ENCODE measurements around the gene RIC8A. TPM values are rescaled to one million over a fixed set of nuclear protein-coding genes. Genes with fewer than 3 reads are reported as not detected.
"Not testable (repeated sequence)": the region's sequence is repeated elsewhere in the genome, so short reads cannot be mapped to it uniquely, and the experiment has no call there.

The RIC8A gene
- total RNA-seq, result 108 TPM

DNA sequence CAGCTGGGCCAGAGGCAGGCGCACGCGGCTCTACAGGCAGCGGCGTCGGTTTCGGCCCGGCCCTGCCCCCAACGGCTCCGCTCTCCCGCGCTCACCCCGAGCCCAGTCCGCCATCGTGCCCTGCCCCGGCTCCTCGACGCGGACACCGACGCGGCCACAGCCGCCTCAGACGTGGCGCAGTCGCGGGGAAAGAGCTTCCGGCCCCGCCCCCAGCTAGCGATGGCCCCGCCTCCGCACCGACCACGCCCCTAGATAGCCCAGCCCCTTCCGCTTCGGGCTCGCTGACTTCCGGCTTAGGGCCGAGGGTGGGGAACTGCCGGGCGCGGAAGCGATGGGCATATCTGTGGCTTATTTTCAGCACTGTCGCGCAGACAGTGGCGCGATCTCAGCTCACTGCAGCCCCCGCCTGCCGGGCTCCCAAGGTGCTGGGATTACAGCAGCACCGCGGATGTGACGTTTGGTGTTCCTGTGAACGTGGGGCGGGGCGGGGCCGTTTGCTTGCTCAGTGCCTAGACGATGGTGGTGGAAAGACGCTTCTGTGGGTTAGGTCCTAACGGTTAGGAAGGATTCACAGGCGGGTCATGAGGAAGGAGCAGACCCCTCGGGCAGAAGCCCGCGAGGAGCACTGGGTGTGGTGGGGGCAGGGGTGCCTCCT lies at the start of gene RIC8A, which contains the start of gene BET1L:
RIC8A (plus strand) TSS at position 501 of the 655 bp plus-strand sequence. CDS start 1,147 bp downstream, outside the sequence.
BET1L (minus strand) TSS at position 192 of the 655 bp plus-strand sequence; CDS start at position 114, 78 bp downstream.
- peak; percentile 98 for DNase-seq (ENCODE audit: low spot score)

DNA sequence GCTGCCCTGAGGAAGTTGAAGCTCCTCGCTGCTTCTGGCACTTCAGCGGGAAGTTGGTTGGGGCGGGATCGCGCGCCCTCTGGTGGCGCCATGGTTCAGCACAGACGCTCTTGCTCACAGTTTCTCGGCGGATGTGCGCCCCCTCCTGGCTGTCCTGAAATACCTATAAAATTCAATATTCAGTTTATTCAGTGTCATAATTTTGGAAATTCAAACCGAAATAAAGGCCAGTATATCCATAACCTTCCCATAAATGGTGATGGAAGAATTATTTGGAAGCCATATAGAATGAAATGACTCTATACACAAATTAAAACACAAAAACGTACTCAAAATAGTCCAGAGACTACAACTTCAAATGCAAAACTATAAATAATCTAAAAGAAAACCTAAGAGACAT lies 27.3 kb upstream of the RIC8A start:
- DNase-seq (ENCODE audit: low spot score), result not testable (repeated sequence)

DNA sequence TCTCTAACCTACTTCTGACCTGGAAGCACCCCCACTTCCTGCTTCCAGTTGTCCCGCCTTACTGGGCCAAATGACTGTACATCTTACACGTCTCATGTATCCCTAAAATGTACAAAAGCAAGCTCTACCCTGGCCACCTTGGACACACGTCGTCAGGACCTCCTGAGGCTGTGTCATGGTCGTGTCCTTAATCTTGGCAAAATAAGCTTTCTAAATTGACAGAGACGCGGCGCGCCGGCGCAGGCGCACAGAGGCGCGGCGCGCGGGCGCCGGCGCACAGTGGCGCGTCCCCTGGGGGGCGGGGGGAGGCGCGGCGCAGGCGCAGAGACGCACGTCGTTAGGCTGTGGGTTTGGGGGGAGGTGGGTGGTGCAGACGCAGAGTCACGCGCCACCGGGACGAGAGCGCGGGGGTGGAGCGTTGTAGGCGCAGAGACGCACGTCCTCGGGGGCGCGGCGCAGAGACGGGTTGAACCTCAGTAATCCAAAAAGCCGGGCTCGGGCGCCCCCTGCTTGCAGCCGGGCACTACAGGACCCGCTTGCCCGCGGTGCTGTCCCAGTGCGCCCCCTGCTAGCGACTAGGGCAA lies 18.2 kb upstream of the RIC8A start:
- DNase-seq (ENCODE audit: low spot score), result not testable (repeated sequence)

DNA sequence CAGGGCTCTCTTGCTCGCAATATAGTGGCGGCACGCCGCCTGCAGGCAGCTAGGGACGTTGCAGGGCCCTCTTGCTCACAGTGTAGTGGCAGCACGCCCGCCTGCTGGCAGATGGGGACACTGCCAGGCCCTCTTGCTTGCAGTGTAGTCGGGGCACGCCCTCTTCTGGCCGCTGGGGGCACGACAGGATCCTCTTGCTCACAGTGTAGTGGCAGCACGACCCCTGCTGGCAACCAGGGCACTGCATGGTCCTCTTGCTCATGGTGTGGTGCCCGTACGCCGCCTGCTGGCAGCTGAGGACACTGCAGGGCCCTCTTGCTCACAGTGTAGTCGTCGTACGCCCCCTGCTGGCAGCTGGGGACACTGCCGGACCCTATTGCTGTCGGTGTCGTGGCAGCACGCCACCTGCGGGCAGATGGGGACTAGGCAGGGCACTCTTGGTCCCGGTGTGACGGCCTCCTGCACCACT lies 17.6 kb upstream of the RIC8A start:
- DNase-seq (ENCODE audit: low spot score), result not testable (repeated sequence)

DNA sequence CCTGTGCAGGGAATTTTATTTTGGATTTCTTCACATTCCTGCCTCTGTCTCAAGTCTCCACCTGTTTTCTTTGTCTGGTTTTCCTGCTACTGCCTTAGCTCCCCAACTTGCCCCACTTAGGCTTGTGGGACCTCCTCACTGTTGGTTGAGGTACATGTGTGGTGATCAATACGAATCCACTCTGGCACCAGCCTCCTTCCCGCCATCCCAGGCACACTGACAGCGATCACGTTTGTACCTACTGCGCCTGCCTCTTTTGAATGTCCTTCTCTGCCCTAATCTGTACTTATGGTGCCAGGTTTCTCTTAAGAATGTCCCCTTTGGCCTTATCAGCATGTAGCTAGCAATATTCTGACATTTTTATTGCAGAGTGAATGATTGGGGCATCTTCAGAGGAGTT lies 17.0 kb upstream of the RIC8A start:
- DNase-seq (ENCODE audit: low spot score), result peak; percentile 35

DNA sequence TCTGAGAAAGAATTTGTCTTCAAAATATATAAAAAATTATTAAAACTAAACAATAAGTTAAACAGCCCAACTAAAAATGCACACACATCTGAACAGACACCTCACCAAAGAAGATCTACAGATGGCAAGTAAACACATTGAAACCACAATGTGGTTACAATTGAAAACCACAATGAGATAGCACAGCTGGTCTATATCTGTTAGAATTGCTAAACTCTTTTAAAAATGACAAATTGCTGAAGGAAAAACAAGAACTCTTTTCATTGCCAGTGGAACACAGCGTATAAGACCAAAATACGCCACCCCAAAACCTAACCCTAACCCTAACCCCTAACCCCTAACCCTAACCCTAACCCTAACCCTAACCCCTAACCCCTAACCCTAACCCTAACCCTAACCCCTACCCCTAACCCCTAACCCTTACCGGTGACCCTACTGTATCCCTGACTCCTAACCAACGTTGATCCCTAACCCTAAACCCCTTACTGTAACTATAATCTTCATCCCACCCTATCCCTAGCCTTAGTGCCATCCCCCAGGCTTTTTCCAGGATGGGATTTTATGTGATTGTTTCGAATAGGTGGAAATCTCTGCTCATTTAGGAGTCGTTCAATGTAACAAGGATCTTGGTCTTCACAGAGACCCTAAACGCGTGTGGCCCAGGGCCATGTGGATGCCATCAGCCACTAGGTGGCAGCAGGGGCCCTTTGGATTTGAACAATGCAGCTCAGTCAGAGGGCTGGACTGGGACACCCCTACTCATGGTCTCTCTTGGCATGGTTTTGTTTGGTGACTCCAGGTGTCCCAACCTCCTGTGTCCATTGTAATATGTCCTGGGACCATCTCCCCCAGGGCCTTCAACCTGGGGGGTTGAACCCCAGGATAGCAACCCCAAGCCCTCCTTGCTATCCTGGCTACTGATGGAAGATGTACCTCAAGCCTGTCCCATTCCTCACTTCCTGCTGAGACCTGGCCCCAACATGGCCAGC lies 15.7 kb upstream of the RIC8A start:
- DNase-seq (ENCODE audit: low spot score), result peak; percentile 64

DNA sequence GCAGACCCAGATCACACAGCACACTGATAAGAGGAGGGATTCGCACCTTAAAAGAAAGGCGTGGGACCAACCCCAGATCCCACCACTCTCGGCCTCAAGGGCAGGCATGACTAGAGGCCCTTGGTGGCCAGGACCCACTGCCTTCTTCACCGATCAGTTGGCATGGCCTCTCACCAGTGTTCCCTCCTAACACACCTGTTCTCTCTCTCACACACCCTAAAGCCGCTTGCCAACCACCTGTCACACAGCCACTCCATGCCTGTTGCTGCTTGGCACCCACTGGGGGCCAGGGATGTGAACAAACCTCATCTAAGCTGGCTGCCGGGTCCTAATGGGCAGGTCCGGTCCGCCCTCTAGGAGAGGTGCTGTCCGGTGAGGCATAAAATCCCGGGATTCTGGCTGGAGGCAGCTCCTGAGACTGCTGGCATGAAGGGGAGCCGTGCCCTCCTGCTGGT lies 14.8 kb upstream of the RIC8A start, which contains the start of gene SCGB1C1:
SCGB1C1 (plus strand) TSS at position 405 of the 455 bp plus-strand sequence; CDS start at position 427, 22 bp downstream.
- DNase-seq (ENCODE audit: low spot score), result peak; percentile 27

DNA sequence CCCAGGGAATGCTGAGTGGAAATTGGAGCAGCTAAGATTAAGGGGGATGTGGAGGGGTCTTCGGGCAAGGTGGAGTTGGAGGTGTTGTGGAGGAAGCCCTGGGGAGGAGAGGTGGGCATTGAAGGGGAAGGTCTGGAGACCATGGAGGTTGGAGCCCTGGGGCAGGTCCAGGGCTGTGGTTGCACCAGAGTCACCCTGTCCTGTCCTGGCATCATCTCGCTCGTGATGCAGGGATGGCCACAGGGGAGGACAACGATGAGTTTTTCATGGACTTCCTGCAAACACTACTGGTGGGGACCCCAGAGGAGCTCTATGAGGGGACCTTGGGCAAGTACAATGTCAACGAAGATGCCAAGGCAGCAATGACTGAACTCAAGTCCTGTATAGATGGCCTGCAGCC lies 14.0 kb upstream of the RIC8A start:
- DNase-seq (ENCODE audit: low spot score), result peak; percentile 34

DNA sequence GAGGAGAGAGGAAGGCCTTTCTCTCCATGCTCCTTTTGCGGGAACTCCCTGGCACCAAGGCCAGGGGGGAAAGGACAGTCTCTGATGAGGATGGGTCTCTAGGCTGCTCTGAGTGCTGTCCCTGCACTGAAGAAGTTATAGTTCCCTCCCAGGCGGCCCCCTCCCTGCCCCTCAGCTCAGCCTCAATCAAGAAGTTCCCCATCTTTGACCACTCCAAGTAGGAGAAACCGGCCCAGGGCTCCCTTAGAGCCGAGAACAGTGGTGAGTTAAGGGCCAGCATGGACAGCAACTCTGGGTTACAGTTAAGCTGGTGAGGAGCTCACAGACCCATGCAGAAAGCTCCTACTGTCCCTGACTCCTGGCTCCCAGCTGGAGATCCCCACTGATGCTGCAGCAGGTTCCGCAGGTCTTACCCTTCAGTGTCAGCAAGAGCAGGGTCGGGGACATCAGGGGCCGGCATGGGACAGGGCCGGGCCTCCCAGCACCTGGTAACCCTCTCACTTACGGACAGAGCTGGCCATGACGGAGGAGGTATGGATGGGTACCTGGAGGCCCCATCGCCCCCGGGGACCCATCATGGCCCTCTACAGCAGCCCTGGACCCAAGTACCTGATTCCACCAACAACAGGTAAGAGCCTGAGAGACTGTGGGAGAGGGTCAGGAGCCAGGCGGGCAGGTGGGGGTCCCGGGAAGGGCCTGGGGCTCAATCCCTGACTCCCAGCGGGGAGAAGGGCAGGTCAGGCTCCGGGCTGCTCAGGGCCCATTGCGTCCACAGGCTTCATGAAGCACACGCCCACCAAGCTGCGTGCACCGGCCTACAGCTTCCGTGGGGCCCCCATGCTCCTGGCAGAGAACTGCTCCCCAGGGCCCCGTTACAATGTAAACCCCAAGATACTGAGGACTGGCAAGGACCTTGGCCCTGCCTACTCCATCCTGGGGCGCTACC lies 10.4 kb upstream of the RIC8A start:
- peak; percentile 41 for DNase-seq (ENCODE audit: low spot score)

DNA sequence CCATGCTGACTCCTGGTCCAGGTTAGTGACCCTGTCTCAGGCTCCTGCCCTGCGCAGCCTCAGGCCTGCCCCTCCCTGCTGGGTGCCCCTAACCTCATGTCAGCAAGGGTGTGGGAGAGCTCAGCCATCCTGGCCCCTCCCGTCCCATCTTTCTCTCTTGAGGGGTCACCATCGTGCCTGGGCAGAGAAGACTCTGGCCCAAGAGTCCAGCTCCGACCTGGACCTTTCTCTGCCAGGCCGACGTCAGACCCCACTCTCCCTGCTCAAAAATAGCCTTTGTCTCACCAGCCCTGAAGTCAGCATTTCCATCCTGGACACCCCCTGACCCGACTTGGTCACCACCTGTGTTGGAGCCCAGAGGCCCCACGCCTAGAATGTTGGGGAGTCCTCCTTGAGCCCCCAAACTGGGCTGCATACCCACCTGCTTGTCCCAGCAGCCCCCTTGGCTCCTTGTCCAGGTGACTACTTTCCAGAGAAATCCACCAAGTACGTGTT lies 9.7 kb upstream of the RIC8A start:
- DNase-seq (ENCODE audit: low spot score), result peak; percentile 41

DNA sequence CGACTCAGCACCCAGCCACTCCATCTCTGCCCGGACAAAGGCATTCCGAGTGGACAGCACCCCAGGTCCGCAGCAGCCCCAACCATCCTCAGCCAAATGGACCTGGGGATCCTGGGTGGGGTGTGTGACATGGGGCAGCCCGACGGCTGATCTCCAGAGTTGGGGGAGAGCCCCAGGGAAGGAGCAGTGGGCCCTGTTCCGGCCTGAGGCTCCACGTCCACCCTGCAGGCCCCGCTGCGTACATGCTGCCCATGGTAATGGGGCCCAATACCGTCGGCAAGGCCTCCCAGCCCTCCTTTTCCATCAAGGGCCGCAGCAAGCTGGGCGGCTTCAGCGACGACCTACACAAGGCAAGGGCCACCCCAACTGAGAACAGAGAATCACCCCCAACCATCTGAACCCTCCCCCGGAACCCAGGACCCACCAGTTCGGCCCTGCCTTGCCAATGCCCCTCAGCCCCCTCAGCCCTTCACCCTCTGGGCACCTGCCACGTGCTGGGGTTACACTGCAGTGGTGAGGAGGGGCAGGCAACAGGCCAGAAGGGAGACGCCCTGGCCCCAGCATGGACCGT lies 9.2 kb upstream of the RIC8A start:
- peak; percentile 42 for DNase-seq (ENCODE audit: low spot score)

DNA sequence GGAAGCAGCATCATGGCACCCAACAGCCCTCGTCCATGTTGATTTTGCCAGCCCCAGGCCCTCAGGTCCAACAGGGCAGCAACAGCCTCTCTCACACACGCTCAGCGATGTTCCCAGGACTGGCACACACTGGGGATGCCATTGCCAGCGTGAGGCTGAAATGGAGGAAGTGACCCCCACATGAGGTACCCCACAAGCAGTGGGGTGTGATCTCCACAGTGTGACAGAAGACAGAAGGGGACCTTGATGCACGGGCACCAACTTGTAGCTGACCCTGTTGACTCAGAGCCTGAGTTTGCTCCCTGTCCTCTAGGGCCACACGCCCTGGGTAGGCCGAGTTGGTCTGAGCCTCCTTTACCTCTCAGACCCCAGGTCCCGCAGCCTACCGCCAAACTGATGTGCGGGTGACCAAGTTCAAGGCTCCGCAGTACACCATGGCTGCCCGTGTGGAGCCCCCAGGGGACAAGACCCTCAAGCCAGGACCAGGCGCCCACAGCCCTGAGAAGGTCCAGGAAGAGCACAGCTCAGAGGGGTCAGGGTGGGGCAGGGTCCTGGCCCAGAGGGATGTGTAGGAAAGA lies 8.4 kb upstream of the RIC8A start:
- DNase-seq (ENCODE audit: low spot score), result peak; percentile 40

DNA sequence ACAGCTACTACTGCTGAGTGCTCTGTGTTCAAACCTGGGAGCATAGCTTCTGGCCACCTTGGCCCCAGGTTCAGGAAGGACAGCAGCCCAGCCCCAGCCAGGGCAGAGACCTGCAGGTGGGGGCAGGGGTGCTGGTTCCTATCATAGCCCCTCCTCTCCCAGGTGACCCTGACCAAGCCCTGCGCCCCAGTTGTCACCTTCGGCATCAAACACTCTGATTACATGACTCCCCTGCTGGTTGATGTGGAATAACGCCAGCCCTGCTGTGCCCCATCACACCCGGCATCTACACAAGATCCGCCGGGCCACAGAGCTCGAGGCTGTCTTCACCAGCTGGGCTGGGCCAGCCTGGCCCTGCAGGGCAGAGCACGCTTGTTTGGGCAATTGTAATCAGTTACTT lies 7.7 kb upstream of the RIC8A start:
- peak; percentile 40 for DNase-seq (ENCODE audit: low spot score)

DNA sequence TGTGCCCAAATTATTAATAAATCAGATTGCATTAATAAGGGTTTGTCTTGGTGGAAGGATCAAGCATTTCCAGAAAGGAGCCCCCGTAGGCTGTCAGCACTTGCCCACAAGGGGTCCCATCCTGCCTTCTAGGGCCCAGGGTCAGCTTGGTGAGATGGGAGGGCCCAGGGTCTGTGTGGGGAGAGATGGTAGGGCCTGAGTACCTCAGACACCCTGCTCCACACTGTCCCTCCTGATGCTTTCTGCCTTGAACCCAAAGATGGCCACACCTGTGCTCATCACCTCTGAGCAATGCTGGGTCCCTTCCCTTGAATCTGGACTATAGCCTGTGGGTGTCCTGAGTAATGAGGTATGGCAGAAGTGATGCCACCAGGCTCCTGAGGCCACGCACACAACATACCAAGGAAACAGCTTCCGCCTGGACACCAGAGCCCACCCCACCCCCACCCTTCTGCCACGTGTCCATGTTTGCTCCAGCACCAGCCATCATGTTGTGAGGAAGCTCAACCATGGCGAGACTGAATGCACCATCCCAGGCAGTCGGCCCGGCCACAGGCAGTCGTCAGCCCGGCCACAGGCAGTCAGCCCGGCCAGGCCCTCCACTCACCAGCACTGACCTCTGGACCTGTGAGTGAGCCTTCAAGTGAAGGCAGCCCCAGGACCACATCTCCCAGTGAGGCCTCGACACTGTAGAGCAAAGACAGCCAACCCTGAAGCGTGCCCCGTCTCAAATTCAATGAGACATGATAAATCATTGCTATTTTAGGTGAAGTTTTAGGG lies 7.1 kb upstream of the RIC8A start:
- DNase-seq (ENCODE audit: low spot score), result no peak

DNA sequence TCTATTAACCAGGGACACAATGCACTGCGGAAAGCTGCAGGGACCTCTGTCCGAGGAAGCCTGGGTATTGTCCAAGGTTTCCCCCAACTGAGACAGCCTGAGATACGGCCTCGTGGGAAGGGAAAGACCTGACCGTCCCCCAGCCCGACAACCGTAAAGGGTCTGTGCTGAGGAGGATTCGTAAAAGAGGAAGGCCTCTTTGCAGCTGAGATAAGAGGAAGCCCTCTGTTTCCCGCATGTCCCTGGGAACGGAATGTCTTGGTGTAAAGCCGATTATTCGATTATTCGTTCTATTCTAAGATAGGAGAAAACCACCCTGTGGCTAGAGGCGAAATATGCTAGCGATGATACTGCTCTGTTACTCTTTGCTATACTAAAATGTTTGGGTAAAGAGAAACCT lies 5.5 kb upstream of the RIC8A start:
- DNase-seq (ENCODE audit: low spot score), result no peak

DNA sequence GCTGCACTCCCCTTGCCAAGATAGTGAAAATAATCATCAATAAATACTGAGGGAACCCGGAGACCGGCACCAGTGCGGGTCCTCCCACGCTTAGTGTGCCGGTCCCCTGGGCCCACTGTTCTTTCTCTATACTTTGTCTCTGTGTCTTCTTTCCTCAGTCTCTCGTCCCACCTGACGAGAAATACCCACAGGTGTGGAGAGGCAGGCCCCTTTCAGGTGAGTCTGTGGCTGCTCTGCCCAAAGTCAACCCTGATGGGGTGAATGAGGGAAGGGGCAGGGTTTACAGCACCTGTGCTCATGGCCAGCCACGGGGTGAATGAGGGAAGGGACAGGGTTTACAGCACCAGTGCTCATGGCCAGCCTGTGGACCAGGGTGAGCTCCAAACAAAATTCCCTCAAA lies 5.0 kb upstream of the RIC8A start:
- DNase-seq (ENCODE audit: low spot score), result no peak

DNA sequence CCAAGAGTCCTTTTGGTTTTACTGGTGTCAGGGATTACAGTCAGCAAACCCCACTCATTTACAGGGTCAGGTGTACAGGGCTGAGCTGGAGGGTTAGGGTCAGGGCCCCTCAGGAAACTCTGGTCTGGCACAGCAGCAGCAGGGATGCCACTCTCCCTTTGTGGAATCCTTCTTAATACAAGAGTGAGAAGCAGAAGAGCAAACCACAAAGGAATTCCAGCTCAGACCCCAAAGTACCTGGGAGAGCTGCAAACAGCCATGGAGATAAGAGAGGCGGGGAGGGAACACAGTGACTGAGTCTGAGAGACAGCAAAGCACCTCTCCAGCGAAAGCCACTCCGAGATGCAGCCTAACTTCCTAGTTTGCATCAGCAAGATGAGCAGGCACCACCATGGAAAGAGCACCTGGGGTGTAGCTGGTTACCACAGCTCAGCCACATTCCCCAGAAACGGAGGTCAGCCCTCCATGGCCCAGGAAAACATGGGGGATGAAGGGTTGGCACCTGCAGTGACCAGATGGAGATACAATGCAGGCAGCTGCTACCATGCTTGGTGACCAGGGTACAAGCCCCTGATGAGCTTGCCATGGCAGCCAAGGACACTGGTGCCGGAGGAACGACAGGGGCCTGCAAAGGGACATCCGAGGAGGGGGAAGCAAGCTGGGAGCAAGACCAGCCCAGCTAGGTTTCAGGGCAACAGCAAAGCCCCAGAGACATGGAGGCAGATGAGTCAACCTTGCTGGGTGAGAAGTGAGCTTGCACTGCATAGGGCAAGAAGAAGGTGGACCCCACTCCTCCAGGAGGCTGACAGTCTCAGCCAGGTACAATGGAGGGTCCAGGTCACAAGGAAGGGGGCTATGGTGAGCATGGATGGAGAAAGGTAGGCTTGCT lies 4.2 kb upstream of the RIC8A start:
- DNase-seq (ENCODE audit: low spot score), result no peak
